GM19467 (cell line): Measurements from ENCODE around the gene NODAL.

Experiments
- ATAC-seq: cut with Tn5 transposase; IDR thresholded peaks from one replicate; pipeline ENCODE4 v1.9.1; 2021; ENCODE audit warnings: mild to moderate bottlenecking, moderate library complexity; ENCODE audit not compliant: unreplicated experiment

NODAL gene

DNA sequence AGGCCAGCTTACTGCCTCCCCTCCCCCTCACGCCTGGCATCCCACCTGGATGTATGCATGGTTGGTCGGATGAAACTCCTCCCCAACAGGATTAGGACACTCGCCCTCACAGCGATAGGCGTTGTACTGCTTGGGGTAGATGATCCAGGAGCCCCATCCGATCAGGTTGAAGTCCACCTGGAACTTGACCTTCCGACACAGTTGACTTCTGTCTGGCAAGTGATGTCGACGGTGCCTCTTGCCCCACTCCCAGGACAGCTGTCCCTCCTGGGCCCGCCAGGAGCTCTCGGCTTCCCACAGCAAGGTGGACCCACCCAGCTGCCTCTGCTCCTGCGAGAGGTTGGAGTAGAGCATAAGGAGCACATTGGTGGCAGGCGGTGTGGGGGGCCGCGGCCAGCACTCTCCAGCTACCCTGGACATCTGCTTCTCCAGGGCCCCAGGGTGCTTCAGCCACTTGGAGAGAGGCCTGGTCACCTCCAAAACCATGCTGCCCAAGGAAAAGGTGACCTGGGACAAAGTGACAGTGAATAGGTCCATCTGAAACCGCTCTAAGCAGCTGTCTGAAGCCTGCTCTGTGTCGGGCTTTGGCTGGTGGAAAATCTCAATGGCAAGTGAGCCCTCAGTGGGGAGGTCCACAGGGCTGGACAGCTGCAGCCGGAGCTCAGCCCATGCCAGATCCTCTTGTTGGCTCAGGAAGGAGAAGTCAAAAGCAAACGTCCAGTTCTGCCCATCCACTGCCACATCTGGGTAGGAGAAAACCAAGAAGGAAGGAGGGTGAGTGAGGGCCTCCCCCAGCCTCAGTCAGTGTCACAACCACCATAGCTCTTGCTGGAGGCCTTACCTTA lies 6.0 kb downstream of the NODAL start:
- ATAC-seq, result no peak

DNA sequence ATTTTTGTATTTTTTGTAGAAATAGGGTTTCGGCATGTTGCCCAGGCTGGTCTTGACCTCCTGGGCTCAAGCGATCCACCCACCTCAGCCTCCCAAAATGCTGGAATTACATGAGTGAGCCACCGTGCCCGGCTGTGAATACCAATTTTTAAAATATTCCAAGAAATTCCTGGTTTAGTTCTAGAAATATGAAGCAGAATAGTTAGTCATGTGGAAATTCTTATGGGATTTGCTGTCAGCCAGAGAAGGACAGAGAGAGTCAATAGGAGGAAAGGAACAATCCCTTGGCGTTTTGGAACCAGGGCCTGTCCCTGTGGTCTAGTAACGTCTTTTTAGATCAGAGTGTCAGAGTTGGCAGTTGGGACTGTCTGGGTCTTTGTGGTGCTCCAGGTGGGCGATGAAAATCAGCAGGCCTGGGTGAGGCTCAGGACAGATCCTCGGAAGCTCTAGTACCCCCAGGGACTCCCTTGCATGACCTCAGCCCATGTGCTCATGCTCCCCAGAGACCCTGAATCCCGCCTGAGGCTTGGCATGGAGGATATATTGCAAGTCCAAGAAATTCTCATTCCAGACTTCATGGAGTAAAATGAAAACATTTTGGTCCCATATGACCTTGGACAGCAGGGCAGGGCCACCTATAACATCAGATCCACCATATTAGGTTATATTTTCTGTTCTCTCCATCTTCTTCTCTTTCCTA lies 7.8 kb downstream of the NODAL start:
- ATAC-seq, result no peak

DNA sequence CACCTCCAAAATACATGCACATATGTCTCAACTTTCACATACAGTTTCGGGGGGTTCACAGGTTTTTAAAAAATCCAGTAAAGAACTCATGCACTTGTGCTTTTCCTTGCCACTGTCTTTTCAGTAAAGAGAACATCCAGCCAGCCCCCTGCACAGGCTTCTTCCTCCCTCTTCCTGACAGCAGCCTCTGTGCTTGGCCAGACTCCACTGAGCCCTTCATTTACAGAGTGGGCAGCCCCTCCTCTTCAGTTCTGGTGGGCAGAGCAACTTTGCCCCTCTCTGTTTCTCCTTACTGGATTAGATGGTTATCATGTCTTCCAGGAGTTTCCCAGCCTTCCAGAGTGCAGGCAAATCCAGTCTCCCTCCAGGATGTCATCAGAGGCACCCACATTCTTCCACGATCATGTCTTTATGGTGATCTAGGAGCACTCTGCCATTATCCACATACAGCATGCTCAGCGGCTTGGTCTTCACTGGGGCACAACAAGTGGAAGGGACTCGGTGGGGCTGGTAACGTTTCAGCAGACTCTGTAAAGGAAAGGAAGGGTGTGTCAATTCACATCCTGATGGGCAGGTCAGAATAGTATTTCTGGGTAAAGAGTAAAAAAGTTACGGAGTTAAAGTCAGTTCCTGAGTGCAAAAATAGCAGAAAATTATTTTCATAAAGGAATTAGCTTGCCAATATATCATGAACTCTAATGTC lies 8.8 kb downstream of the NODAL start:
- no peak for ATAC-seq

DNA sequence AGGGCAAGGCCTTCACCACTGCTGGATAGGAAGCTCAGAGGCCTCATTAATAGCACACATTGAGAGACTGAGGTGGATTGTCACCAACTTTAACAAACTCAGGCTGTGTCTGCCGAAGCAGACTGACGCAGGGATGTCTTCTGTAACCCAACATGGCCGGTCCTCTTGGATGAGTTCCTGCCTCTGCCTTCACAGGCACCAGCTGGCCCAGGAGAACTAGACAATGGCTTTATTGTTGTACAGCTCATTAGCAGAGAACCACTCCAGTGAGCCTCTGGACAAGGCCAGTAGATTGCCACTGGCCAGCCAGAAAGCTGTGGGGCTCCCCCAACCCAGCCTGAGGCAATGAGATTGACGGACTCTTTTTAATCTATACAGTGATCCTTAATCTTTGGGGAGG lies 9.4 kb downstream of the NODAL start:
- ATAC-seq, result no peak

DNA sequence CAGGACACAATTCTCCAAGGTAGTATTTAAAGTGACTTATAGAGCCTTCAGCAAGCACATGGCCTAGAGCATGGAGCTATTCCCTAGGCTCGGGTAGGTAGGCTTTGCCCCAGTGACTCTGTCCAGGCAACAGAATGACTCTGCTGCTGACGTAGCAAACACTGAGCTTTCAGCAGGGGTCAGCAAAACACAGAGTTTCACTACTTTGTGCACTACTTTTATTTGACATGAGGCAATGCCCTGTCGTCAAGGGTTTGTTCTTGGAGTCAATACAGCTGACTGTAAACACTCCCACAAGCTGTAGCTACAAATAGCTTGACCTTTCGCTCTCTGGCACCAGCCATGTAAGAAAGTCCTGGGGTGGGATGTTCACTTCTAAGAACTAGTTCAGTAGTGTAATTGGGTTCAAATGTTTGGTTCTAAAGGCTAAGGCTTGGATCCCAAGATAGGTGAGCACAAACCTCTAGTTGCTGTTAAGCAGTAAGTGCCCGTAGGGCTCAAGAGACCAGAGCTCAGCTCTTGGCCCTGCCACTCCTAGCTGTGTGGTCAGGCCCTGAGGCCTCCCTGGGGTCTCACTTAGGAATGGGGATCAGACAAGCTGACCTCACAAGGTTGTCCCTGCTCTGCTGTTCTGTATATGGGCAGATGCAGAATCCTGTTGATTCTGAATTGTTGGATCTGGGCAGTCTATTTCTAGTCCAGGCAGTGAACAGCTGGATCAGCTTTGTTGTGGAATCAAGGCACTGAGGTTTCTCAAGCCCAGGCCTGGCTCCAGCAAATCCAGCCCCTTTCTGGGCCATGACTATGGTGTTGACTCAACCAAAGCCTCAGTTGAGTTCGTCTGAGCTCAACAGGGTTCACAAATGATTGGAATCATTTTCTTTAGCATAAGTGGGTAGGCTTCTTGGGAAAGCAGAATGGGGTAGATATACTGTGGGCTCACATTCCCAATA lies 10.7 kb downstream of the NODAL start:
- no peak for ATAC-seq

DNA sequence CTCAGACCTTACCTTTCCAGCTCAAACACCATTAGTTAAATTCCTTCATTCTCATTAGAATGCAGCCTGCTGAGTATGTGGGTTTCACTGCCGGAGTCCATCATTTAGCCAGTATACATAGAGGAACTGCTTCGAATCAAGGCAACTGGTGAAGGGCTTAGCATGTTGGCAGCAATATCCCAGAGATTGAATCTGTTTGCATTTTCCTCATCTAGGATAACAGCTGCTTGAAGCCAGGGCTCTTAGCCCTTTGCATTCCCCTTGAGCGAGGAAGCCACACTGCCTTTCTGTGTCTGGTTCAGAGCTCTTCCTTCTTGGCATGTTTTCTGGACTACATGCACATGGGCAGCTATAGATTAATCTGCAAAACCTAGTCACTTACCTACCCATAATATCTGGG lies 14.7 kb downstream of the NODAL start:
- no peak for ATAC-seq

DNA sequence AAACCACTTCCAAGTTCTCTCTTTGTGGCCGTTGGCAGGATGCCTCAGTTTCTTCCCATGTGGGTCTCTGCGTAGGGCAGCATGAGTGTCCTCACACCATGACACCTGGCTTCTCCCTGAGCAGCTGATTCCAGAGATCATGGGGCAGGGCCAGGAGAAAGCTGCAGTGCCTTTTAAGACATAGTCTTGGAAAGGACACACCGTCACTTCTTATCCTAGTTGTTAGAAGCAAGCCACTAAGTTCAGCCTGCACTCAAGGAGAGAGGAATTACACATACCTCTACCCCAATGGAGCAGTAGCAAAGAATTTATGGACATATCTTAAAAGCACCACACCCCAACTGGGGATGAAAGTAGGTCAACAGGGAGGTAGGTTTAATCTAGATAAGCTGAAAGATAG lies 16.4 kb downstream of the NODAL start:
- no peak for ATAC-seq

DNA sequence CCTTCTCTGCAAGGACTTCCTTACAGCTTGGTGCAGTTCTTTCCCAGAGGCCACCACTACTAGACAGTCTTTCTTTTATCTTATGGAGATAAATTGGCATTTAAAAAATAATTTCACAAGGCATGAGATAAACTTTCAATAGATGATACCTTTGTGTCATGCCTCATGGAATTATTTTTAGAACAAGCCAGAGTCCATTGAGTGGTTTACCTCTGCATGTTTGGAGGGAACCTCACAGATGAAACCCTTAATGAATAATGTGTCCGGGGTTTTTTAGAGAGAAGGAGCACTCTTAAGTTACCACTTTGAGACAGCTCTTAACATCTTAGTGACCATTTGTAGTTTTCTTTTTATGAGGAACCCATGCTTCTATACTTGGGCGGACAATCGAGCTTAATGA lies 17.2 kb downstream of the NODAL start:
- no peak for ATAC-seq

DNA sequence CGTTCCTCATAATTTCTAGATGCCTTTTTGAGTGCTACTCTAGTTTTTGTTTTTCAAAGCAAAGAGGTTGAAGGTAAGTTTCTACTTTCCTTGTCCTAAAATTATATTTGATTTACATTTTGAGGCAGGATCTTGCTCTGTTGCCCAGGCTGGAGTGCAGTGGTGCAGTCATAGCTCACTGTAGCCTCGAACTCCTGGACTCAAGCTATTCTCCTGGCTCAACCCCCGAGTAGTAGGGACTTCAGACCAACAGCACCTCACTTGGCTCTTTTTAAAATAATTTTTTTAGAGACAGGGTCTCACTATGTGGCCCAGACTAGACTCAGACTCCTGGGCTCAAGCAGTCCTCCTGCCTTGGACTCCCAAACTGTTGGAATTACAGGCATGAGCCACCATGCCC lies 22.8 kb downstream of the NODAL start:
- no peak for ATAC-seq

DNA sequence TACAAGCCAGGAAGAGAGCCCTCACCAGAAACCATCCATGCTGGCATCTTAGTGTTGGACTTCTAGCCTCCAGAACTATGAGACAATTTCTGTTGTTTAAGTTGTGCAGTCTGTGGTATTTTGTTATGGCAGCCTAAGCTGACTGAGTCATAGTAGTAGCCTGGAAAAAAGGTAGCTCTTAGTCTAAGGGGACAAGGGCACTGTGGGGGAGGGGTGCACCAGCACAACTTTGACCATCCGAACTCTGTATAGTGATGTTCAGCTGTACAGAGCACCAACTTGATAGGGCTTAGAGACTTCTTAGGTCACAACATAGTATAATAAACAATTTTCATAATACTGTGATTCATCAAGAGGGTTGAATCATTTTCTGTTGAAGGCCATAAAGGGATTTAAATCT lies 23.3 kb downstream of the NODAL start:
- no peak for ATAC-seq

DNA sequence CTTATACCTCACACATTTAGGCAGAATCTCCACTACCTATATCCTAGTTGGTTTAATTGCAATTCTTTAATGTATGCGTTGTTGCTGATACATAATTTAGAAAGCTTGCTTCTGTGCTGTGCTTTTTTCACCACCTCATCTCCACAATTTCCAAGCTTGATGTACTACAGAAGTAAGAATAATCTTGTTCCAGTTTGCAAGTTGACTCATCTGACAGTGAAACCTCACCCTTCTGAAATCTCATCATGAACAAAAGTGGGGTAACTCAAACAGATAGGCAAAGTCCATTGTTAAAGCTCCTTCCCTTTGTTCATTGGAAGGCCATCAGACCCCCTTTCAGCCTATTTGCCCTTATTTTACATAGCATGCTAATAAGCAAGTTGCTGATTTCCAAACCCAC lies 23.9 kb downstream of the NODAL start:
- ATAC-seq, result no peak

DNA sequence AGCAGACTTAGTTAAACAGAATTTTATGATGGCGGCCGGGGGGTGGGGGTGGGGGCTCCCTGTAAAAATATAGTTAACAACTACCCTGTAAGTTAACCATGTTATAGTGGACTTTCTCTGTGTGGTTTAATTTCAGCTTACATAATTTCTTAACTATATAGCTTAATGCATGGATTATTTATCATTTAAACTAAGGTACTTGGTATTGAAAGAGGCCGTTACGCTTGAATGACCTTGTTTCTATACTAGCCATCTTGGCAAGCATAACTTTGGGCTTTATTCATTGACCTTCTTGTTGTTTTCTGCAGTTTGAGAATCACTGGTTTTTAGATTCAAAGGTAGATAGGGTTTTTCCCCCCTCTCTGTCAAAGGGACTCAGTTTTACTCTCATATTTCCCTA lies 29.1 kb downstream of the NODAL start:
- ATAC-seq, result no peak

DNA sequence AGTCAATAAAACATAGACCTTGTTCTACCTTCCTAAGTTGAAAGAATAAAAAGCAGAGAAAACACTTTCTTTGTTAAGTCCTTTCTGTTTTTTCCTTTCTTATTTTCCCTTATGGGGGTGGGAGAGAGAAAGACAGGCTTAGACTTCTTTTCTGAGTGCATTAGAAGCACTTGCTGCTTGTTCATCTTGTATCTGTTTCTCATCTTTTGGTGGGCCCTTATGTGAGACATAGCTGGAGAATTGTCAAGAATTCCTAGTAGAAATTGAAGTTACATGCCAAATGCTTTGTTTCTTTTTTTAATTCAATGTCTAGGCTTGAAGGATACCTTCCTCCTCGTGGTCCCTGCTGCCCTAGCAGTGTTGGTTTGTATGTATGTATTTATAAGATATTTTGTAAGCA lies 30.9 kb downstream of the NODAL start:
- no peak for ATAC-seq

DNA sequence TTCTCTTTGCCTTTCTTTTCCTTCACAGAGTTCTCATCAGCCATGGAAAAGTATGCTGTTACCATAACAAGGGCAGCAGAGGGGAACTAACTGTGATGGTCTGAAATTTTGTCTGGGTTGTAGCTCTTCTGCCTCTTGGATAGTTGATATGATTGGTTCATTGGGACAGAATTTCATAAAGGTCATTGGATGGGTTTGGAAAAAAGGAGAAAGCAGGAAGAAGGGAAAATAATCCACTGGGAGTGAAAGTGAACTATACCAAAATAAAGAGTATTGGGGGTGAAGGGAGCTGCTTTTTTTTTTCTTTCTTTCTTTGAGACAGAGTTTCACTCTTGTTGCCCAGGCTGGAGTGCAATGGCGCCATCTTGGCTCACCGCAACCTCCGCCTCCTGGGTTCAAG lies 31.7 kb downstream of the NODAL start:
- ATAC-seq, result no peak

DNA sequence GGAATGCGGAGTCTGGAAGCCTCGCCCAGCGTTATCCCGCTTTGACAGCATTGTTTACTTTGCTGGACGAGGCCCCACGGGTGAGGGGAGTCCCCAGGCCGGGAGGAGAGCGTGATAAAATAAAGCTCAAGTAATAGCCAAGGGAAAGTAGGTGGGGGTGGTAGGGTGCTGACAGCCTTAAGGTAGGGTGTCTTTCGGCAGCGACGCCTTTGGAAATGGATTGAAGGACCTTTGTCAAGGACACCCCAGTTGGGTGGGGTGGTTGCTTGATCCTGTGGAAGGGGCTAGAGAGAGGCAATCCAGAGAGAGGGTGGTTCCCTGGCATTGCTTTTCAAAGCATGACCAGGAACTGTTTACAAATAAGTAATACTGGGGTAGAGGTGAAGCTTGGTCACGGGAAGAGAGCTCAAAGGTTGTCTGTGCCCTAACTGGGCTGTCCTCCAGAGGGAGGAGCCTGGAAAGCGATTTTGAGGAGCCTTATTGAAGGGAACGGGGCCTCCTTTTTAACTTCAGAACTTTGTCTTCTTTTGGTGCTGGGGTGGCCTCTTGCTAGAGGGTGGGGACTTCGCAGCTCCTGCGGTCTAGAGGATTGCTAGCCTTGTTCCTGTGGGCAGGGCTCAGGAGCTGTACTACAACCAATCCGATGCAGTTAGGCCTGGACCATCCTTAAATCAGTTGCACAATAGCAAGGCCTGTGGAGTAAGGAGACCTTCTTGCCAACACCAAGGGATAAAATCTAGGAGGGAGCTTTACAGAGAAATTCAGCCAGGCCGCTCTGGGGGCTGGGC lies 36.2 kb downstream of the NODAL start:
- no peak for ATAC-seq

DNA sequence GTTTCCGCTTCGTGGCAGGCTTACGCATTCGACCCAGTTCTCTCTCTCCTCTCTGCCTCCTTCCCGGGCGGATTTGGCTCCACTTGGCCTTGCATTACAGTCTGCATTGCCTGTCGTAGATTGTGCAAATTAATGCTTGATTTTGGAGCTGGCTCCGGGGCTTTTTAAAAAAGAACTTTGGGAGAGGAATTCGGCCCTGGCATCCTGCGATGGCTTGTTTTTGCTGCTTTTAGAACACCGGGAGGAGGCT lies 36.8 kb downstream of the NODAL start:
- no peak for ATAC-seq

DNA sequence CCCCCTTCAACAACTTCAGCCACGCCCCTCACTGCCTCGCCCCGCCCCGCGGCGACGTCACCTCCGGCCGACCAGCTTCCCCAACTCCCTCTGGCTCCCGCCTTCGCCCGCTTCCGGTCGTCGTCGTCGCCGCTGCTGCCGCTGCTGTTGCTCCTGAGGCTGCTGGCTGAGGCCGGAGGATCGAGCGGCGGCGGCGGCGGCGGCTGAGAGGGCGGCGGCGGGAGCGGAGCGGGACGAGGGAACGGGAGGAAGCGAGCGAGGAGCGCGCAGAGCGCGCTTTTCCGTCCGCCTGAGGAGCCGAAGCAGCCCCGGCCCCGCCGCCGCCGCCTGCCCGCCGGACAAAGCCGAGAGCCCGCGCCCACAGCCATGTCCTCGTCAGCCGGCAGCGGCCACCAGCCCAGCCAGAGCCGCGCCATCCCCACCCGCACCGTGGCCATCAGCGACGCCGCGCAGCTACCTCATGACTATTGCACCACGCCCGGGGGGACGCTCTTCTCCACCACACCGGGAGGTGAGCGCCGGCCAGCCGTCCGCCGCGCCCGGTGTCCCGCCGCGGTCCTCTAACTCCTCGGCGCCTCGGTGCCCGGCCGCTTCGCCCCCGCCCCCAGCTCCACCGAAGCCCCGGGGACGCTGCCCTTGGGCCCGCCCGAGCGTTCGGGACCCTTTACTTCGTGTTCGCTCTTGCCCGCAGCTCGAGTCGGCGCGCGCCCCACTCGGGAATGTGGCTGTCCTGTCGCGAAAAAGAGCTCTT lies 37.3 kb downstream of the NODAL start, which contains the start of gene EIF4EBP2:
Gene EIF4EBP2, plus strand, starts transcription at position 110 of the 751 bp plus-strand sequence. Its CDS starts 257 bp downstream, at position 367.
- ATAC-seq, result peak; percentile 82

DNA sequence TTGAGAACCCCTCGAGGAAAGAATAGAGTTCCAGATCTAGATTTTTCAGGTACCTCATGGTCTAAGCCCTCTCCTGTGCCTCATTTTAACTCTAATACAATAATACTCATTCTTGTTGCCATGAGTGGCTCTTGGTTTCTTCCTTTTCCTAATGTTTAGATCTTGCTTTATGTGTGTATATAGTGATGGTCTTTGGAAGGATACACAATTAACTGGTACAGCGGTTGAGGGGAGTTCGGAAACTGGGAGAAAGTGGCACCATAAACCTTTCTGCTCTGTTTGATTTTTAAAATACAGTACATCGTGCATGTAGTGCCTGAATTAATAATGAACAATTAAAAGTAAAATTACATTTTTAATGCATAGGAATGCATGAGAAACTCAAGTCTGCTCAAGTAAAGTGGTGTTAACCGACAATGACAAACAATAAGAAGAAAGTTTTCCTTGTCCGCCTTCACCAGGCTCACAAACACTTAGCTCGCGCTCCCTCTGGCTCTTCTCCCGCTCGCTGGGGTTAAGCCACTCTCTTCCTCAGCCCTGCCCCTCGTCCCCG lies 37.9 kb downstream of the NODAL start:
- ATAC-seq, result no peak

DNA sequence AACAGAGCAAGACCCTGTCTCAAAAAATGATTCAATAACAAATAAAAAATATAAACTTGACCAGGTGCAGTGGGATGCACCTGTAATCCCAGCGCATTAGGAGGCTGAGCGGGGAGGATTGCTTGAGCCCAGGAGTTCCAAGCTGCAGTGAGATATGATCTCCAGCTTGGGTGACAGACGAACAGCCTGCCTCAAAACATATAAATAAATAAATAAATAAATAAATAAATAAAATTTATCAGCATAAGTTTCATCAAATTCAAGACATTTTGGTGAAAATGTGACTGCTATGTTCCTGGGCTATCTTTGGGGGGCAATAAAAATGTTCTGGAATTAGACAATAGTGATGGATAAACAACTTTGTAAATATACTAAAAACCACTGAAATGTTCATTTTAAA lies 42.3 kb downstream of the NODAL start:
- no peak for ATAC-seq
